HG03469 (cell line): ENCODE data around the gene ADNP2.

Experiments
- ATAC-seq: cut with Tn5 transposase; IDR thresholded peaks from one replicate; pipeline ENCODE4 v1.9.1; 2021; ENCODE audit warnings: mild to moderate bottlenecking, moderate library complexity, moderate number of reproducible peaks; ENCODE audit not compliant: unreplicated experiment

ADNP2 gene

DNA sequence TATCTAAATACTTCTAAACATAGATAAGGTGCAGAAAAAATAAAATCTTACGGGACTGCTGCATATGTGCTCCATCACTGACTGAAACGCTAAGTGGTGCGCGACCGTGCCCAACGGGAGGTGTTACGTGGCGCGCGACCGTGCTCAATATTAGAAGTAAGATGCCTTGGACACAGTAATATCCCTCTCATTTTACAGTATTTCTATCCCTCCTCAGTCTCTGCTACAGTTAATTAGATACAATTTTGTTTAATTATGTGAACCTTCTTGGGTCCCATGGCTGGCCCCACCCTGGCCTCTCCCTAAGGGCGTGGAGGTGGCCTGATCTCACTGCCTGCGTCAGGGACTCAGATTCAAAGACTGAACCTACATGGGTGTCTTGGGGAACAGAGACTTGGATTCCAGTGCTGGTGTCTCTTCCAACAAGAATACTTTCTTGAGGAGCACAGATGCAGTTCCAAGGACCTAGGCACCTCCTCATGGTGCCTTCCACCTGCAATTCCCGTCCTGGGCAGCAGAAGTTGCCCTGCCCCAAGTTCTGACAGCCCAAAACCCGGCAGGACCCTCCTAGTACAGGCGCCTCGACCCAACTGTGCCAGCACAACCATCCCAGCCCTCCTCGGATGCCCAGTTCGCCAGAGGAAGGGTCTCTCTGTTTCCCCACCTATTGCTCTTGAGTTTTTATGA, 79.0 kb downstream of the ADNP2 start:
- ATAC-seq = no peak

DNA sequence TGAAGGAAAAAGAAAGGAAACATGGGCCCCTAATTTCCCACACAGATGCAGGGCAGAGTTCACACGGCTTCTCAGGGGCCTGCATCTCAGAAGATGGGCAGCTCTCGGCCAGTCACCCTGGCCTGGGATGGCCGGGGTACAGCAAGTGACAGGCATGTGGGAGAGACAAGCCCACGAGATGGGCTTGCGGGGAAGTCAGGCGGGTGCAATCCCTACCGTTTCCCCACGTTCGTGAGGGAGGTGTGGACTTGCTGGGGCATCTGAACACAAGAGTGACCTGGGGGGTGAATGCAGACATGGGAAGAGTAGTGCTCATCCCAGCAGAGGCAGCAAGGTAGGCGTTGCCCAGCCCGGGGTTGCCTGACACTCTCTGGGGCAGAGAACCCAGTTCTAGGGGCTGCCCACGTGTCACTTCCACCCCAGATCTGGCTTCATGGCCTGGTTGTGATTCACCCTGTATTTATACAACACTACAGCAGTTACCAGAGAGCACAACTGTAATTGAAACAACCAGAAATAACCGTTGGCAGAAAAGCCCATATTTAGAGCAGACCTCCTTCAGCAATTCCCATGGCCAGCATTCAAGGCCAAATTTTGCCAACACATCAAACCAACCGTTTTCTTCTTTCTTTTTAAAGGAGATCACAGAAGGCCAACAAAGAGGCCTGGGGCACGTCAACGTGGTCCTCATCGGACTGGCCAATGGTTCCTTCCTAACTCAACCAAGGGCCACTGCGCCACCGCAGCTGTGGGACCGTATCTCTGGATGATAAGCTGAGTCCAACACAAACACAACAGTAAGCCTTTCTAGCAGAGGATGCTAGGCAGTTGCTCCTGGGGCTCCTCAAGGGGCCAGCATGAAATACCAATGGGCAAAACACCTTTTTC, 79.8 kb downstream of the ADNP2 start:
- no peak for ATAC-seq

DNA sequence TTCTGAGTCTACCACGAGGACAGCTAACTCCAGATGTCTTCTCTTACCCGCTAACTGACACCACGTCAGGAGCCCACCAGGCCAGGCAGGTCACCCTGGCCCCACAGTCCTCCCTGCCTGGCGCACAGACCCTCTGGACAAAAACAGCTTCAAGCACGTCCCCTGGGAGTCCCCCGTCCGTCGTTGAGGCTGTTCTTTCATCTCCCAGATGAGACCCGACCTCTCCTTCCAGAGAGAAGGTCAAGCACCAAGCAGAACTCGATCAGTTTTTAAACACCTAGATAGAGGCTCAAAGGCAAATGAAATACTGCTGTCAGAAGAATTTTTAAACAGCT, 80.4 kb downstream of the ADNP2 start:
- ATAC-seq = no peak
